NAMALWA (cell line): ENCODE results near the gene GFPT2.

Experiments used
- DNase-seq: peaks from one replicate; pipeline ENCODE4 v3.0.0-alpha.2; 2015; ENCODE audit warnings: low spot score

GFPT2 gene

GRCh38 chr5:180353048-180353979, at the start of gene GFPT2:
TSS of gene GFPT2 (minus strand) at chr5:180353336. CDS start at chr5:180353217, 119 bp downstream.
- peak; percentile 58 for DNase-seq

DNA sequence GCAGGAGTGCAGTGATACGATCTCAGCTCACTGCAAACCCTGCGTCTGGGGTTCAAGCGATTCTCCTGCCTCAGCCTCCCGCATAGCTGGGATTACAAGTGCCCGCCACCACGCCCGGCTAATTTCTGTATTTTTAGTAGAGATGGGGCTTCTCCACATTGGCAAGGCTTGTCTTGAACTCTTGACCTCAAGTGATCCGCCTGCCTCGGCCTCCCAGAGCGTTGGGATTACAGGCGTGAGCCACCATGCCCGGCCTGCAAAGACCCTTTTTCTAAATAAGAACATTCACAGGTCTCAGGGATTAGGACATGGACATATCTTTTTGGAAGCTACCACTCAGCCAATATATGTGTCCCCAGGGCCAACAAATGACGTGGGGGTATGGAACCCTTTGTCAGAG, 49.6 kb upstream of the GFPT2 start:
- no peak for DNase-seq

GRCh38 chr5:180401229-180401907, 48.2 kb upstream of the GFPT2 start:
- no peak for DNase-seq

DNA sequence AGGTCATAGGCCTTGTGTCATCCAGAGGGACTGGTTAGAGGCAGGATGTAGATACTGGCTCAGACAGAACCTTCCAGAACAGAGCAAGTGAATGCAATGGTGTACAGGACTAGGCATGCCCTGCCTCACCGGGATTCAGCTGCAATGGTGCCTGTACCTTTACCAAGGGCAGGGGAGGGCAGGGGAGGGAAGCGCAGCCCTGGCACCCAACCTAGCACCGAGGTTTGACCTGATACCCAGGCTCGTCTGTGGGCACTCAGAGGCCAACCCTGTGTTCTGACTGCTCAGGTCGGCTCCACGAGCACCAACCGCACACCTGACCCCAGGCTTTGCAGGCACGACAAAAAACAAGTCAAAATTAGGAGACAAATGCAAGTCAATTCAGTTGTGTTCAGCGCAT, 47.3 kb upstream of the GFPT2 start:
- DNase-seq = no peak

DNA sequence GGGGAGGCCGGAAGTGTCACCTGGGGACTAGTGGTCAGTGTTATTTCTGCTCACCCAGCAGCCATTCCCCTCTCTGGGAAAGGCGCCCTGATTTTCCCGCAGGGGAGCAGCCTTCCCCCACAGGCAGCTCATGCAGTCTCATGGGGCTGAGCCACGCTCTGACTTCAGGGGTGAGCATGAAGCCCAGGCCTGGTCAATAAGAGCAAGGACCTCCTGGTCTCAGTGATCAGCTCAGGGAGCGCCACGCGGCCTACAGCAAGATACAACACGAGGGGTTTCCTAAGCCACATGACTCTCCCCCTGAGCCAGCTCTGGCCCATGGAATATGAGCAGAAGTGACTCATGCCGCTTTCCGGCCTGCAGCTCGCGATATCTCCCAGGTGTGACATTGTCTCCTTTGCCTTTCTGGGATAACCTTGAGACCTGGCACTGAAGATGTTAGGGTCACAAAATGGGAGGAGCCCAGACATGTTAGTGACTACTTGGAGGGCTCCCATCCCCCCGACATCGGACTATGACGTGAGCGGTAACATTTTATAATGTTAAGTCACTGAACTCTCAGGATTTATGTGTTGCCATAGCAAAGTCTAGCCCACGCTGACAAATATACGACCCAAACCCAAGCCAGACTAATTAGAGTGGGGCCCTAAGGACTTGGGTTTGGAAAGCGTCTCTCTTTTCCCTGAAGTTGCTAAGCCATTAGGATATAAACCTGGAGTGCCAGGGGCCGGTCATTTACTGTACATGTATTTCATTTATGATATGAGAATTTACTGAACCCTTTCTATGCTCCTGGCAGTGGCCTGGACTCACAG, 46.5 kb upstream of the GFPT2 start:
- no peak for DNase-seq

GRCh38 chr5:180396926-180397325, 43.8 kb upstream of the GFPT2 start:
- no peak for DNase-seq

- no peak for DNase-seq
Measured at GRCh38 chr5:180395540-180396274, 42.6 kb upstream of the GFPT2 start.

DNA sequence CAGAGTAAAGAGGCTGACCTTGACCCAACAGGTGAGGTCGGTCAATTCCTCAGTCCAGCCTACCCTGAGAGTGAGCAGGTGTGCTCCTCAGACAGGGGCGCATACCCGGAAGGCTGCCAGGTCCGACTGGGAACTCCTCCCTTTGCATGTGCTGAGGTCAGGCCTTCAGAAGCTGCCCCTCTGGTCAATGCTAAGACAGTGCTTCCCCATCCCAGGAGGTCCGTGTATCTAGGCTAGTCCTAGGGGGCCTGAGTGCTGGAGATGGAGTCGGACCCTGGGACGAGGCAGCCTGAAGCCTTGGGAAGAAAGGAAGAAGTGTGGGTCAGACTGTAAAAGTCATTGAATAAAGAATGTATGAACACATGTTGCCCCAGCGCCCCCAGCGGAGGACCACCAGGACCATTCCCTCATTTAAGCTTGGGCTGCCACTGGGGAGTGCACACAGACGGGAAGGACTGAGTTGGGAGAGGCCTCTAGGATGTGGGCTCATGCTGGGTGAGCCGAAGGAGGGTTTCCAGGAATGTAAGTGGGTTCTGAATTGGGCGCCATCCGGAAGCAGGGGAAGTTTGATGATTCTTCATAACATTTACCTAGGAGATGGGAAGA, 41.0 kb upstream of the GFPT2 start:
- no peak for DNase-seq

GRCh38 chr5:180391276-180391675, 38.1 kb upstream of the GFPT2 start:
- no peak for DNase-seq

DNA sequence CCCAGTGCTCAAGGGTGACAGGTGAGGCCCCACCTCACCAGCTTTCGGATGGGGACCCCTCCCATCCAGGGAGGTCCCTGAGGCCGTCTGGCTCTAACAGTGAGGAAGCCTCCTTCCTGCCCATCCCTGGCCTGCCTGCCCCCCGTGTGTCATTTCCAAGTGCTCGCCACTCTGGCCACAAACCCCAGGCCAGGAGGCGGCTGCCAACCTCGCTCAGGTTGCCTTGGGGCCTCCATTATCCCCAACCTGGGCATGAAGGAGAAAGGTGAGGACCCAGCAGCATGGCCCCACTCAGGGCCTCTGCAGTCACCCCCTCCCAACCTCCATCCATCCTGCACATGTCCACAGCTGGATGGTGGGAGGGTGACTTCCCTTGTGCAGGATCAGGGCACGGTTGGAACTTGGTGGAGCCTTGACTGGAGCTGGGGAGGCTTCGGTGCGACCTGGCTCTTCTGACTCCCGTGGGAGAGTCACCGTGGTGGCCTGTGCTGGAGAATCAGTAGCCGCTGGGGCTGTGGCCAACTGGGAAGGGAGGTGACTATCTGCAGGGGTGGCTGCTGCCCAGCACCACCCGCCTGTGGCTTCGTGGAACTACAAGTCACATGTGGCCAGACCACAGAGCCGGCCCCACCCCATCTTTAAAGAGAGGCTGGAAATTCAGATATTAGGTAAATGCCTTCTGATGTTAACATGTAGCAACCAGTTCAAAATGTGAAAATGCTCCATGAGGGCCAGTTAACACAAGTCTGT, 37.5 kb upstream of the GFPT2 start:
- DNase-seq = peak; percentile 12

GRCh38 chr5:180389252-180390101, 36.3 kb upstream of the GFPT2 start:
- DNase-seq = no peak

GRCh38 chr5:180387798-180388197, 34.7 kb upstream of the GFPT2 start:
- no peak for DNase-seq

DNA sequence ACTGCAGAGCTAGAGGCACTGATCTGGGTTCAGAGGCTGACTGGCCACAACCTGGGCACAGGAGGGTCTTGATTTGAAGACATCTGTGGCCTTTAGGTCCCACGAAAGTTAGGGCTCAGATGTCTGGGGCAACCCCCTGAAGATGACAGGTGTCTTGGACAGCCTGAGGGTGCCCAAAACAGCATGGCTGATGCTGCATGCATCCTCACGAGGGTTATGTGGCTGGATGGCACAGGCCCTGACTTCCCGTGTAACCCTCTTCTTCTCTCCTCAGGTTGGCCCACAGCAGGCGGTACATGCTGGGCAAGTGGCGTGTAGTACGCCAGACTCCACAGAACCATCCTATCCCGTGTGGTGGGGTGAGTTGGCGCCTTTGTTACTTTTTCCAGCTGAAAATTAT, 29.8 kb upstream of the GFPT2 start:
- no peak for DNase-seq

DNA sequence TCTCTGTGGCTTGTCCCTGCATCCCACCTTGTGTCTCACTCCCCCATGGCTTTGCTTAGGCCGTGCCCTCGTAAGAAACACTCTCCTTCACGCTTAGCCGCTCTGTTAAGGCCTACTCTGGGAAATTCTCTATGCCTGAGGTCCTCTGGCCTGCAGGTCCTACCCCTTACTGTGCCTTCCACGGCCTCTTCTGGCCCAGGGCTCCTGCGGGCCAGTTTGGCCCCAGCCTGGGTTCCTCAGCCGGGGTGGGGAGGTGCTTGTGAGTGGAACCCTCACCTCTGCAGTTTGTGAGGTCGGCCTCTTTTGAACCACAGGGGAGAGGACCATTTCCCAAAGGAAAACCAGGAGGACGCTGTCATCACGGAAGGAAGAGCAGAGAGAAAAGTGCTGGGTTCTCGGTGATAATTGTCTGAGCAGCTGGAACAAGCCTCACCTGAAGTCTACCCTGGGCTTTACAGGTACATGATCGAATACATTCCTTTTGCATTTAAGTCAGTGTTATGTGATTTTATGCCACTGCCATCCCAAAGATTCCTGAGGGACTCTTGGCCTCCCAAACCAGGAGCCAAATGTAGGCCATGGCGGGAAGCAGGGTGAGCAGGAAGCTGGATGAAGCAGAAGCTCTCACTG, 28.8 kb upstream of the GFPT2 start:
- no peak for DNase-seq

- no peak for DNase-seq
Measured at GRCh38 chr5:180381428-180381827, 28.3 kb upstream of the GFPT2 start.

DNA sequence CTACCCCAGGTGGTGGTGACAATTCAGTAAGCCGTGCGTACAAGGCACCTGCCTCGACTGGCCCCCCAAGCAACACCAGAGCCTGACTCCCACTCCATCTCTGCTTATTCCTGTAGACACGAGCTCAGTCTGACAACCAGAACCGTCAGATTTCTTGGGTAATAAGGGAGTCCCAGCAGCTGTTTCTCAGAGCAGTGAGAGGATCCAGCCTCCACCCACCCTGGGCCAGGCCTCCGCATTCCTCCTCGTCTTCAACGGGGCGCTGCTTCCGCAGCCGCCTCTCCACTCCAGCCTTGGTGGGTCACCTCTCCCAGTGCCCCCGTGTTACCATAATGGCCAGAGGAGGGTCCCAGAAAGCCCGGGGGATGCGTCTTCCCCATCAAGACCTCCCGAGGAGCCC, 27.7 kb upstream of the GFPT2 start:
- no peak for DNase-seq

- no peak for DNase-seq
Measured at GRCh38 chr5:180380441-180380840, 27.3 kb upstream of the GFPT2 start.

DNA sequence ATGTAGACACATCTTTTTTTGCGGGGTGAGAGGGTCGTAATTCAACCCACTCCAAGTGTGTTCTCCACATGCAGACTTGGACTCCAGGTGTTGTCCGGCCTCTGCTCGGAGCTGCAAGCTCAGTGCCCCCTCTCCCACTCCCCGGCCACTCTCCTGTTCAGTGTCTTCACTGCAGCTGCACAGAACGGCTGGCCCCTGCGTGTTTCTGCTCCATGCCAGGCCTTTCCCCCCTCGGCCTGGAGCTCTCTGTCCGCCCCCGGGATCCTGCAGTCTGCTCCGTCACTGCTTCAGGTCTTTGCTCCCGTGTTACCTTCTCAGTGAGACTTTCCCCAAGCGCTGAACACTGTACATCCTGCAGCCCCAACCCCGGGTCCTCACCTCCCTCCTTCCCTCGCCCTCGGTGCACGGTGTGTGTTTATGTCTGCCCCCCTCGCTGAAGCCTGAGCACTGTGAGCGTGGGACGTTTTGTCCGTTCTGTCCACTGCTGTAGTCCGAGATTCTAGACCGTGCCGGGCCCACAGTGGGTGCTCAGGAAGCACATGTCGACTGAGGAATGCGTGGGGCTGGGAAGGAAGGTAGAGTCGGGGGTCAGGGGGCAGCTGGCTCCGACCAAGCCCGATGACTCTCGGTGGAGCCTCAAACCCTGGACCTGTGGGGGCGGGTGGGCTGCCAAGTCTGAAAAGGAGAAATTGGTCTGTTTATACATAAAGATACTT, 26.4 kb upstream of the GFPT2 start:
- no peak for DNase-seq
